DND-41 (cell line): ENCODE measurements around the gene CFAP65.

Experiments
- ATAC-seq: fragments of 200-7000 bp; cut with Tn5 transposase; 3 replicates; pipeline ENCODE4 v1.9.1; 2021; ENCODE audit warnings: low read depth; ENCODE audit not compliant: insufficient read depth
- DNase-seq: peaks from one replicate; pipeline ENCODE4 v3.0.0-alpha.2; 2020
- H2AFZ ChIP-seq: 2 replicates; pipeline ENCODE4 v1.6.0; 2012; ENCODE audit warnings: low read depth, low read length
- H3K27ac ChIP-seq: 2 replicates; pipeline ENCODE4 v1.5.1; 2012; ENCODE audit warnings: low read length, inconsistent platforms
- H3K27me3 ChIP-seq: fragments of 200-600 bp; sonication (generic); 2 replicates; pipeline ENCODE4 v1.6.0; 2012; ENCODE audit warnings: low read length, mild to moderate bottlenecking, inconsistent platforms; ENCODE audit not compliant: insufficient read depth, poor library complexity
- H3K36me3 ChIP-seq: 2 replicates; pipeline ENCODE4 v1.5.1; 2012; ENCODE audit warnings: low read length, inconsistent platforms; ENCODE audit not compliant: insufficient read depth
- H3K4me1 ChIP-seq: 2 replicates; pipeline ENCODE4 v1.5.1; 2012; ENCODE audit warnings: mild to moderate bottlenecking, low read length; ENCODE audit not compliant: insufficient read depth
- H3K4me2 ChIP-seq: 2 replicates; pipeline ENCODE4 v1.6.0; 2012; ENCODE audit warnings: mild to moderate bottlenecking, moderate library complexity, low read length, inconsistent platforms; ENCODE audit not compliant: insufficient read depth
- H3K4me3 ChIP-seq, 2 experiments: fragments of 200-600 bp in 1 of 2; shearing (Covaris generic) in 1 of 2; 2 replicates each; pipeline ENCODE4 v1.5.1; 2012 to 2016; ENCODE audit warnings: inconsistent platforms in 2 of 2, low read length in 2 of 2, mild to moderate bottlenecking in 2 of 2, low read depth in 1 of 2, moderate library complexity in 1 of 2
- H3K79me2 ChIP-seq: 2 replicates; pipeline ENCODE4 v1.6.0; 2012; ENCODE audit warnings: low read length, inconsistent platforms; ENCODE audit not compliant: insufficient read depth
- H3K9ac ChIP-seq: 2 replicates; pipeline ENCODE4 v1.6.0; 2012; ENCODE audit warnings: low read depth, mild to moderate bottlenecking, inconsistent platforms, low read length, moderate library complexity
- H3K9me3 ChIP-seq: 2 replicates; pipeline ENCODE4 v1.5.1; 2012; ENCODE audit warnings: low read length, moderate library complexity, mild to moderate bottlenecking, inconsistent platforms; ENCODE audit not compliant: insufficient read depth, severe bottlenecking
- H4K20me1 ChIP-seq: 2 replicates; pipeline ENCODE4 v1.6.0; 2012; ENCODE audit warnings: low read length; ENCODE audit not compliant: insufficient read depth
- CTCF ChIP-seq: IDR thresholded peaks from 2 replicates; pipeline ENCODE4 v1.5.1; 2012; ENCODE audit warnings: borderline replicate concordance, low read length, moderate library complexity, mild to moderate bottlenecking; ENCODE audit not compliant: poor library complexity, severe bottlenecking; ENCODE audit errors: extremely low read depth
- EZH2 ChIP-seq: IDR thresholded peaks from 3 replicates; pipeline ENCODE4 v1.6.1; 2012; ENCODE audit warnings: borderline replicate concordance, low read depth, mild to moderate bottlenecking, moderate library complexity, low read length, inconsistent platforms; ENCODE audit not compliant: severe bottlenecking

CFAP65 gene

GRCh38 chr2:218963601-218964000 is 77.7 kb downstream of the CFAP65 start:
- Histone ChIP-seq H3K4me2 (no peak overlapping the region), H3K4me3 (no peak overlapping the region), H3K79me2 (no peaks in the 10 kb centered on the region), H3K9me3 (no peaks in the 10 kb centered on the region), H3K9ac (no peak overlapping the region), H3K36me3 (no peaks in the 10 kb centered on the region), H3K27me3 (peaks cover 6% of the 10 kb centered on the region), H3K4me1 (no peaks in the 10 kb centered on the region), H4K20me1 (peaks cover 6% of the 10 kb centered on the region; the same call in 1 of the 2 replicates), H3K27ac (no peak overlapping the region), H2AFZ (no peak overlapping the region)
- ATAC-seq, result no peak
- TF ChIP-seq CTCF (no peak), EZH2 (no peak)
- no peak for DNase-seq

GRCh38 chr2:218962859-218963492 is 78.3 kb downstream of the CFAP65 start:
- Histone ChIP-seq H3K4me1 (no peaks in the 10 kb centered on the region), H4K20me1 (peaks cover 6% of the 10 kb centered on the region; the same call in 1 of the 2 replicates), H3K9me3 (no peaks in the 10 kb centered on the region), H3K27ac (no peak overlapping the region), H3K4me2 (no peak overlapping the region), H3K36me3 (no peaks in the 10 kb centered on the region), H3K27me3 (peaks cover 6% of the 10 kb centered on the region), H2AFZ (no peak overlapping the region), H3K9ac (no peak overlapping the region), H3K79me2 (no peaks in the 10 kb centered on the region), H3K4me3 (no peak overlapping the region)
- TF ChIP-seq EZH2 (no peak), CTCF (no peak)
- peak; percentile 55 for DNase-seq
- ATAC-seq, result peak; percentile 52; the same call in 1 of the 3 replicates

GRCh38 chr2:218961651-218962570 is 79.4 kb downstream of the CFAP65 start:
- Histone ChIP-seq H3K36me3 (no peaks in the 10 kb centered on the region), H4K20me1 (peaks cover 6% of the 10 kb centered on the region; the same call in 1 of the 2 replicates), H3K4me1 (no peaks in the 10 kb centered on the region), H3K27me3 (peaks cover 6% of the 10 kb centered on the region), H3K79me2 (no peaks in the 10 kb centered on the region), H3K4me2 (no peak overlapping the region), H3K9ac (no peak overlapping the region), H3K4me3 (no peak overlapping the region), H3K9me3 (no peaks in the 10 kb centered on the region), H3K27ac (no peak overlapping the region), H2AFZ (no peak overlapping the region)
- peak; percentile 28 for DNase-seq
- TF ChIP-seq CTCF, result no peak
- no peak for TF ChIP-seq EZH2
- ATAC-seq, result peak; percentile 44; the same call in 1 of the 3 replicates
